ENCODE results near the gene STXBP6. TPM values are rescaled to one million over a fixed set of nuclear protein-coding genes. Genes with fewer than 3 reads are reported as not detected.

STXBP6 gene
- total and polyA plus RNA-seq, 2 of the 13 experiments (the other 11 are each of a cell fraction or from before 2014, with no cell fraction given) = 35.3 to 42.8 TPM

DNA sequence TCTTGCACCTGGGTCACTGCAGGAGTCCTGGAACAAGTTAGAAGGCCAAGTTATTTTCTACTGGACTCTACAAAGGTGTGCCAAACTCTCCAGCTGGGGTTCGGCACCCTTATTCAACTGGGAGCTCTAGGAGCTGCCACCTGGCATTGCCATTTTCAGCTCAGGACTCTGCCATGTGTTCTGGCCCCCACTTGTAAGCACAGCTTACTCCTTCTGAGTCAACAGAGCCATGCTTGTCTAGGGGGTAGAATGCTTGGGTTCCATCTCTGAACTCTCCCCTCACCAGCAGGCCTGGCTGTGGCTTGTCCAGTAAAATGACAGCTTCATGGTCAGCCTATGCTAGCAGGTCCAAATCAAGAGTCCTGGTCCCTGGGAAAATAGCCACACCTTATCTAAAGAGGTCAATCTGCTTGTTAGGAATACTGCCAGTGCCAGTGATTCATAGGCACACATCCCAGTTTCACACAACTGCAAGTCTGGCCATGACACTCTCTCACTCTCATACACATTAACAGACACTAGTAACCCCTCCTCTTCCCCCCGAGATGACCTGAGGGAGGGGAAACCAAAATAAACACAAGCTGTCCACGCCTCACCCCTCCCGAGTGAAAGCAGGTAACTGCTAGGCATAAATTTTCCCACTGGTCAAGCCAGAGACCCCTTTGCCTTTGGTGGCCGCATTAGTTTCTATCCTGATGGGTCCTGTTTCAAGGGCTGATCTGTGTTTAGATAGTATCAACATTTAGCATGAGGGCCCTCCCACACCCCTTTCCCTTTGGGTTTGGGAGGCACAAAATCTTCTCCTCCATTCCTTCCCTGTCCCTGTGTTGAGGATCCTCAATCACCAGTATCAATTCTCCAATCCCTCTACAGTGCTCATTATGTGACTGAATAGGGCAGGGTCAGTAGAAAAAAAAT lies 233.7 kb downstream of the STXBP6 start (continued):
- TF ChIP-seq ZKSCAN1 (IDR thresholded peaks at IDR 0.05; ENCODE audit: low read length) (no peak), TP53 (CRISPR knock-in tag; conservative IDR thresholded peaks at IDR 0.05) (peak; percentile 53; the same call in 1 of the 2 replicates), CBX5 (CRISPR knock-in tag; IDR thresholded peaks at IDR 0.05; ENCODE audit: borderline replicate concordance) (peak; percentile 85), NCOA2 (CRISPR knock-in tag; IDR thresholded peaks at IDR 0.05) (peak; percentile 91), FOXA3 (CRISPR knock-in tag; IDR thresholded peaks at IDR 0.05) (peak; percentile 89), HOXA7 (CRISPR knock-in tag; IDR thresholded peaks at IDR 0.05) (no peak), IKZF1 (IDR thresholded peaks at IDR 0.05) (no peak), KDM4B (CRISPR knock-in tag; IDR thresholded peaks at IDR 0.05) (peak; percentile 90; the same call in 1 of the 2 replicates), ZNF10 (CRISPR knock-in tag; IDR thresholded peaks at IDR 0.05; ENCODE audit: borderline replicate concordance, low read depth) (no peak), ZNF354B (CRISPR knock-in tag; IDR thresholded peaks at IDR 0.05) (no peak; the same call in 1 of the 2 replicates), CAMTA2 (CRISPR knock-in tag; IDR thresholded peaks at IDR 0.05; ENCODE audit: borderline replicate concordance) (peak; percentile 92), MTF1 (CRISPR knock-in tag; IDR thresholded peaks at IDR 0.05) (no peak), ZKSCAN8 (CRISPR knock-in tag; IDR thresholded peaks at IDR 0.05; ENCODE audit: borderline replicate concordance) (peak; percentile 82; the same call in 1 of the 2 replicates), KLF9 (CRISPR knock-in tag; IDR thresholded peaks at IDR 0.05; ENCODE audit: low read depth) (no peak), ZNF629 (CRISPR knock-in tag; conservative IDR thresholded peaks at IDR 0.05) (no peak), ZNF296 (CRISPR knock-in tag; conservative IDR thresholded peaks at IDR 0.05) (no peak), NAIF1 (CRISPR knock-in tag; IDR thresholded peaks at IDR 0.05; ENCODE audit: borderline replicate concordance) (no peak), RORA (CRISPR knock-in tag; IDR thresholded peaks at IDR 0.05) (no peak)
- TF ChIP-seq, protein P1, sequence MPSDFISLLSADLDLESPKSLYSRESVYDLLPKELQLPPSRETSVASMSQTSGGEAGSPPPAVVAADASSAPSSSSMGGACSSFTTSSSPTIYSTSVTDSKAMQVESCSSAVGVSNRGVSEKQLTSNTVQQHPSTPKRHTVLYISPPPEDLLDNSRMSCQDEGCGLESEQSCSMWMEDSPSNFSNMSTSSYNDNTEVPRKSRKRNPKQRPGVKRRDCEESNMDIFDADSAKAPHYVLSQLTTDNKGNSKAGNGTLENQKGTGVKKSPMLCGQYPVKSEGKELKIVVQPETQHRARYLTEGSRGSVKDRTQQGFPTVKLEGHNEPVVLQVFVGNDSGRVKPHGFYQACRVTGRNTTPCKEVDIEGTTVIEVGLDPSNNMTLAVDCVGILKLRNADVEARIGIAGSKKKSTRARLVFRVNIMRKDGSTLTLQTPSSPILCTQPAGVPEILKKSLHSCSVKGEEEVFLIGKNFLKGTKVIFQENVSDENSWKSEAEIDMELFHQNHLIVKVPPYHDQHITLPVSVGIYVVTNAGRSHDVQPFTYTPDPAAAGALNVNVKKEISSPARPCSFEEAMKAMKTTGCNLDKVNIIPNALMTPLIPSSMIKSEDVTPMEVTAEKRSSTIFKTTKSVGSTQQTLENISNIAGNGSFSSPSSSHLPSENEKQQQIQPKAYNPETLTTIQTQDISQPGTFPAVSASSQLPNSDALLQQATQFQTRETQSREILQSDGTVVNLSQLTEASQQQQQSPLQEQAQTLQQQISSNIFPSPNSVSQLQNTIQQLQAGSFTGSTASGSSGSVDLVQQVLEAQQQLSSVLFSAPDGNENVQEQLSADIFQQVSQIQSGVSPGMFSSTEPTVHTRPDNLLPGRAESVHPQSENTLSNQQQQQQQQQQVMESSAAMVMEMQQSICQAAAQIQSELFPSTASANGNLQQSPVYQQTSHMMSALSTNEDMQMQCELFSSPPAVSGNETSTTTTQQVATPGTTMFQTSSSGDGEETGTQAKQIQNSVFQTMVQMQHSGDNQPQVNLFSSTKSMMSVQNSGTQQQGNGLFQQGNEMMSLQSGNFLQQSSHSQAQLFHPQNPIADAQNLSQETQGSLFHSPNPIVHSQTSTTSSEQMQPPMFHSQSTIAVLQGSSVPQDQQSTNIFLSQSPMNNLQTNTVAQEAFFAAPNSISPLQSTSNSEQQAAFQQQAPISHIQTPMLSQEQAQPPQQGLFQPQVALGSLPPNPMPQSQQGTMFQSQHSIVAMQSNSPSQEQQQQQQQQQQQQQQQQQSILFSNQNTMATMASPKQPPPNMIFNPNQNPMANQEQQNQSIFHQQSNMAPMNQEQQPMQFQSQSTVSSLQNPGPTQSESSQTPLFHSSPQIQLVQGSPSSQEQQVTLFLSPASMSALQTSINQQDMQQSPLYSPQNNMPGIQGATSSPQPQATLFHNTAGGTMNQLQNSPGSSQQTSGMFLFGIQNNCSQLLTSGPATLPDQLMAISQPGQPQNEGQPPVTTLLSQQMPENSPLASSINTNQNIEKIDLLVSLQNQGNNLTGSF (CRISPR knock-in tag; IDR thresholded peaks at IDR 0.05) = 0 out of 2 replicates have a peak, but pooled peaks have one; percentile 68
- TF ChIP-seq, protein P2, sequence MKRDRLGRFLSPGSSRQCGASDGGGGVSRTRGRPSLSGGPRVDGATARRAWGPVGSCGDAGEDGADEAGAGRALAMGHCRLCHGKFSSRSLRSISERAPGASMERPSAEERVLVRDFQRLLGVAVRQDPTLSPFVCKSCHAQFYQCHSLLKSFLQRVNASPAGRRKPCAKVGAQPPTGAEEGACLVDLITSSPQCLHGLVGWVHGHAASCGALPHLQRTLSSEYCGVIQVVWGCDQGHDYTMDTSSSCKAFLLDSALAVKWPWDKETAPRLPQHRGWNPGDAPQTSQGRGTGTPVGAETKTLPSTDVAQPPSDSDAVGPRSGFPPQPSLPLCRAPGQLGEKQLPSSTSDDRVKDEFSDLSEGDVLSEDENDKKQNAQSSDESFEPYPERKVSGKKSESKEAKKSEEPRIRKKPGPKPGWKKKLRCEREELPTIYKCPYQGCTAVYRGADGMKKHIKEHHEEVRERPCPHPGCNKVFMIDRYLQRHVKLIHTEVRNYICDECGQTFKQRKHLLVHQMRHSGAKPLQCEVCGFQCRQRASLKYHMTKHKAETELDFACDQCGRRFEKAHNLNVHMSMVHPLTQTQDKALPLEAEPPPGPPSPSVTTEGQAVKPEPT (CRISPR knock-in tag; IDR thresholded peaks at IDR 0.05; ENCODE audit: low read depth) = peak; percentile 42
- TF ChIP-seq, protein P3, sequence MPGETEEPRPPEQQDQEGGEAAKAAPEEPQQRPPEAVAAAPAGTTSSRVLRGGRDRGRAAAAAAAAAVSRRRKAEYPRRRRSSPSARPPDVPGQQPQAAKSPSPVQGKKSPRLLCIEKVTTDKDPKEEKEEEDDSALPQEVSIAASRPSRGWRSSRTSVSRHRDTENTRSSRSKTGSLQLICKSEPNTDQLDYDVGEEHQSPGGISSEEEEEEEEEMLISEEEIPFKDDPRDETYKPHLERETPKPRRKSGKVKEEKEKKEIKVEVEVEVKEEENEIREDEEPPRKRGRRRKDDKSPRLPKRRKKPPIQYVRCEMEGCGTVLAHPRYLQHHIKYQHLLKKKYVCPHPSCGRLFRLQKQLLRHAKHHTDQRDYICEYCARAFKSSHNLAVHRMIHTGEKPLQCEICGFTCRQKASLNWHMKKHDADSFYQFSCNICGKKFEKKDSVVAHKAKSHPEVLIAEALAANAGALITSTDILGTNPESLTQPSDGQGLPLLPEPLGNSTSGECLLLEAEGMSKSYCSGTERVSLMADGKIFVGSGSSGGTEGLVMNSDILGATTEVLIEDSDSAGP (CRISPR knock-in tag; IDR thresholded peaks at IDR 0.05; ENCODE audit: borderline replicate concordance) = peak; percentile 70

All from HepG2 (cell line).